Body of pancreas (tissue), 4 donors: Measurements from ENCODE around the gene STXBP4. TPM values are rescaled to one million over a fixed set of nuclear protein-coding genes. Genes with fewer than 3 reads are reported as not detected.

Experiments
- ATAC-seq: fragments of 150-250 bp; one replicate; pipeline ENCODE4 v1.9.1; 2016
- DNase-seq, 4 donors: peaks; one replicate each; pipeline ENCODE4 v3.0.0-alpha.2; 2019
- H3K27ac ChIP-seq, 4 donors: fragments of 200-600 bp; sonication (generic); 1 replicate in 3 of 4; 2 replicates in 1 of 4; pipeline versions ENCODE4 v1.5.1 to v1.6.1; 2016 to 2019; ENCODE audit warnings: mild to moderate bottlenecking in 1 of 4, mixed read lengths in 1 of 4, moderate library complexity in 1 of 4
- H3K27me3 ChIP-seq, 2 donors: fragments of 200-600 bp; sonication (generic); one replicate each; pipeline ENCODE4 v1.6.0; 2016; ENCODE audit warnings: mild to moderate bottlenecking in 1 of 2
- H3K36me3 ChIP-seq, 2 donors: fragments of 200-600 bp; sonication (generic); replicated peaks in 1 of 2; 2 replicates each; pipeline ENCODE4 v1.5.1; 2016; ENCODE audit warnings: low read depth in 2 of 2; ENCODE audit not compliant: insufficient read depth in 1 of 2
- H3K4me1 ChIP-seq: fragments of 200-600 bp; sonication (generic); one replicate; pipeline ENCODE4 v1.6.0; 2016
- H3K4me3 ChIP-seq, 2 donors: fragments of 200-600 bp; sonication (generic); 1 replicate in 1 of 2; 2 replicates in 1 of 2; pipeline ENCODE4 v1.5.1; 2016 to 2019
- H3K9me3 ChIP-seq, 3 donors: fragments of 200-600 bp; sonication (generic); 1 replicate in 2 of 3; 2 replicates in 1 of 3; pipeline ENCODE4 v1.5.1; 2016
- POLR2A ChIP-seq, 3 donors: fragments of 450-650 bp; IDR thresholded peaks; one replicate each; pipeline ENCODE4 v1.6.1; 2016; ENCODE audit warnings: antibody characterized with exemption in 3 of 3, mild to moderate bottlenecking in 2 of 3
- WGBS, 2 donors: methylation state at CpG; one replicate each; pipeline ENCODE4 v1.1.5; 2017; 5-methylcytosine and 5-hydroxymethylcytosine counted together
- intact Hi-C: fragments of 100-400 bp; cut with DNase I; formaldehyde crosslinking; loops from one replicate; pipeline ENCODE4 v1.15.1; 2023
- total RNA-seq, 2 donors: library from RNA; depleted of rRNA; stranded (reverse); fragments of >200 nt; gene quantifications; one replicate each; pipeline ENCODE4 v1.1.0, GENCODE V29; 2016
- TF ChIP-seq, protein P1 (sequence below), 7 experiments: fragments of 450-650 bp in 4 of 7; fragments of 200-600 bp in 3 of 7; sonication (generic) in 3 of 7; IDR thresholded peaks; one replicate each; pipeline ENCODE4 v1.5.1; 2016 to 2019; ENCODE audit warnings: antibody characterized with exemption in 7 of 7

The STXBP4 gene
- total RNA-seq, 2 donors from 2014 or later: 3.6 to 9.3 TPM

DNA sequence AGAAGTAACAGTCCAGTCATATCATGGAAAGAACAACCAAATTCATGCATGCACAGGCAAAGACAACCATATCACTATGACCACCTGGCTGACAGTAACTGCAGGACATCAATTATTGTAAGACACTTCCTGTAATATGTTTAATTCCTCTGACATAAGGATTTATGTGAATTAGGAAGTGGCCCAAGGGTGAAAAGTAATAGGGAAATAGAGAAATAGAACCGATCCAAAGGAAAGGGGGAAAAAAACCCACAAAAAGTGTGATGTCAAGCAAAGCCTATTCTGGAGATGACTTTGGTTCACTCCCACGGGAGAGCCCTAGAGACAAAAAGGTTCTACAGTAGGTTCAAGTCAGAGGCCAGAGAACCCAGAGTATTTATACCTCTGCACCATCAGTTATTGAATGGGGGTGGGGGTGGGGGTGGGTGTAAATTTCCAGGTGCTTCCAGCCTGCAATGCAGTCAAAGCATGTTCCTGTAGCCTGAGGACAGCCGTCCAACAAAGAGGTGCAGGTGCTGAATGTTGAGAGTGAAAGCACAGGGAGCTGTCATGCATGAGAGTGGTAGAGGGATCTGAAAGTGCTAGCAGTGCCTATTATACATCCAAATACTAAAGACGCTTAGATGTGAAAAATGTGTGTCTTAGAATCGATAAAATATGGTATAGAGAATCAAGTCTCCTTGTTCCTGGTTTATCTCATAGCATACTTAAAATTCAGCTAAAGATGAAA is 200.6 kb downstream of the STXBP4 start:
- no peak overlapping the region for H3K4me3 ChIP-seq
- H3K9me3 ChIP-seq: no peaks in the 10 kb centered on the region
- H3K27ac ChIP-seq: no peak overlapping the region
- H3K36me3 ChIP-seq: no peaks in the 10 kb centered on the region
- DNase-seq (no peak), ATAC-seq (no peak)
- intact Hi-C loops: no loop called here
- TF ChIP-seq POLR2A (IDR thresholded peaks at IDR 0.05): no peak
- TF ChIP-seq, protein P1, sequence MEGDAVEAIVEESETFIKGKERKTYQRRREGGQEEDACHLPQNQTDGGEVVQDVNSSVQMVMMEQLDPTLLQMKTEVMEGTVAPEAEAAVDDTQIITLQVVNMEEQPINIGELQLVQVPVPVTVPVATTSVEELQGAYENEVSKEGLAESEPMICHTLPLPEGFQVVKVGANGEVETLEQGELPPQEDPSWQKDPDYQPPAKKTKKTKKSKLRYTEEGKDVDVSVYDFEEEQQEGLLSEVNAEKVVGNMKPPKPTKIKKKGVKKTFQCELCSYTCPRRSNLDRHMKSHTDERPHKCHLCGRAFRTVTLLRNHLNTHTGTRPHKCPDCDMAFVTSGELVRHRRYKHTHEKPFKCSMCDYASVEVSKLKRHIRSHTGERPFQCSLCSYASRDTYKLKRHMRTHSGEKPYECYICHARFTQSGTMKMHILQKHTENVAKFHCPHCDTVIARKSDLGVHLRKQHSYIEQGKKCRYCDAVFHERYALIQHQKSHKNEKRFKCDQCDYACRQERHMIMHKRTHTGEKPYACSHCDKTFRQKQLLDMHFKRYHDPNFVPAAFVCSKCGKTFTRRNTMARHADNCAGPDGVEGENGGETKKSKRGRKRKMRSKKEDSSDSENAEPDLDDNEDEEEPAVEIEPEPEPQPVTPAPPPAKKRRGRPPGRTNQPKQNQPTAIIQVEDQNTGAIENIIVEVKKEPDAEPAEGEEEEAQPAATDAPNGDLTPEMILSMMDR (IDR thresholded peaks at IDR 0.05): no peak
- 78 to 82% methylated on average over 5 of the region's 5 CpGs for WGBS, 2 donors
- no peaks in the 10 kb centered on the region for H3K4me1 ChIP-seq
- no peaks in the 10 kb centered on the region for H3K27me3 ChIP-seq

DNA sequence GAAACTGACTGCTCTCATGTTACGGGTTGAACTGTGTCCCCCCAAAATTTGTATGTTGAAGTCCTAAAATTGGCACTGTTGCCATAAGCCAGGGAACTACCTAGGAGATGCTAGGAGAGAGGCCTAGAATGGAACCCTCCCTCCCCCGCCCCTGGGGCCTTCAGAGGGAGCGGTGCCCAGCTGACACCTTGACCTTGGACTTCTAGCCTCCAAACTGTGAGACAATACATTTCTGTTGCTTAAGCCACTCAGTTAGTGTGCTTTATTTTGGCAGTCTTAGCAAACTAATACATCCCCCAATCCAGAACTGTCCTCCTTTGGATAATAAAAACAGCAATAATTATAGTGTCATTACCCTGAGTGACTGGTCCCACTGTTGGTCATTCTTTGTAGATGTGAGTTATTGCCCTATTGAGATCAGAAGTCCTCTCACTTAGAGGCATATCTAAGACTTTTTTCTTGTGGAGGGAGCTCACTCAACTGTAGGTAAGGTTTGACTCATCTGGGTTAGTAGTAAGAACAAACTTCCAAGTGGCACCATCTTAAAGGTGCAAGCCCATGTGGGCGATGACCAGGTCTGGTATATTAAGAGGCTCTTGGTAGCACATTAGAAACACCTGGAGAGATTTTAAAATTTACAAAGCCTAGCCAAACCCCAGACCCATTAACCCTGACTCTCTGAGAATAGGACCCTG is 203.2 kb downstream of the STXBP4 start:
- Histone ChIP-seq H3K4me1 (no peaks in the 10 kb centered on the region), H3K4me3 (no peak overlapping the region), H3K27me3 (no peaks in the 10 kb centered on the region), H3K27ac (no peak overlapping the region), H3K9me3 (no peaks in the 10 kb centered on the region), H3K36me3 (no peaks in the 10 kb centered on the region)
- intact Hi-C loops: no loop called here
- 84 to 86% methylated on average over 4 of the region's 4 CpGs for WGBS, 2 donors
- DNase-seq (no peak), ATAC-seq (no peak)
- TF ChIP-seq, protein P1 (IDR thresholded peaks at IDR 0.05): no peak
- TF ChIP-seq POLR2A (IDR thresholded peaks at IDR 0.05): no peak

DNA sequence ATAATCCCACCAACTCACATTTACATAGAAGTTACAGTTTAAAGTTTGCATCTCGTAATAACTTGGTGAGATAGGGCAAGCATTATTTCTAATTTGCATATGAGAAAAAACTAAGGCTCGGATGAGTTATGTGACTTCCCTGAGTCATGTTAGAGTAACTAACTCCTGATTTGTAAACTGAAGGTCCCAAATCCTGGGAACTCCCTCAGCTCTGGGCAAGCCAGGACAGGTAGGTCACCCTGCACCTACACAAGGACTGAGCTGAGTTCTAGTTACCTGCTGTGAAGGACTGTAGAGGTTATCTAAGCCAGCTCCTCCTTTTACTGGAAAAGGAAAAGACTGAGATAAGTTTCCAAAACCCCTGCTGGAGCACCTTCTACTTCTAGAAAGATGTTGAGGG is 204.0 kb downstream of the STXBP4 start:
- intact Hi-C loops: no loop called here
- DNase-seq (no peak), ATAC-seq (no peak)
- no peaks in the 10 kb centered on the region for H3K27me3 ChIP-seq
- no peaks in the 10 kb centered on the region for H3K9me3 ChIP-seq
- H3K4me3 ChIP-seq: no peak overlapping the region
- 89 to 95% methylated on average over 2 of the region's 2 CpGs for WGBS, 2 donors
- H3K4me1 ChIP-seq: no peaks in the 10 kb centered on the region
- H3K27ac ChIP-seq: no peak overlapping the region
- TF ChIP-seq POLR2A (IDR thresholded peaks at IDR 0.05): no peak
- TF ChIP-seq, protein P1 (IDR thresholded peaks at IDR 0.05): no peak
- H3K36me3 ChIP-seq: no peaks in the 10 kb centered on the region

DNA sequence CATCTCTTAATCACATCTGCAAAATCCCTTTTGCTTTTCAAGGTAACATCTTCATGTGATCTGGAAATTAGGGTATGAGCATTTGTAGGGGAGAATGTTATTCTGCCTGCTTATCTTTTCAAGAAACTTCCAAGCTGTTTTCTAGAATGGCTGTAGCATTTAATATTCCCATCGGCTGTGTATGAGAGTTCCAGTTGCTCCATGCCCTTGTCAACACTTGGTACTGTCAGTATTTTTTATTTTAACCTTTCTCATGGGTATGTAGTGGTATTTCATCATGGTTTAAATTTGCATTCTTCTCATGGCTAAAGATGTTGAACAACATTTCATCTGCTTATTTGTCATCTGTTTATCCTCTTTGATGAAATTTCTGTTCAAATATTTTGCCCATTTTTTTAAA is 205.6 kb downstream of the STXBP4 start:
- Histone ChIP-seq H3K4me1 (no peaks in the 10 kb centered on the region), H3K9me3 (no peaks in the 10 kb centered on the region), H3K4me3 (no peak overlapping the region), H3K27me3 (no peaks in the 10 kb centered on the region), H3K36me3 (no peaks in the 10 kb centered on the region), H3K27ac (no peak overlapping the region)
- intact Hi-C loops: no loop called here
- TF ChIP-seq, protein P1 (IDR thresholded peaks at IDR 0.05): no peak
- no peak for TF ChIP-seq POLR2A (IDR thresholded peaks at IDR 0.05)
- no peak for ATAC-seq
- 95 to 100% methylated on average over 1 of the region's 1 CpG for WGBS, 2 donors
- DNase-seq: no peak
